B cell (primary cell): ENCODE data around the gene SNCAIP. TPM values are rescaled to one million over a fixed set of nuclear protein-coding genes. Genes with fewer than 3 reads are reported as not detected.

Experiments used
- ATAC-seq: fragments of 200-7000 bp; cut with Tn5 transposase; one replicate; pipeline ENCODE4 v1.10.0; 2021; ENCODE audit warnings: low read depth, mild to moderate bottlenecking, moderate number of reproducible peaks, moderate library complexity
- CTCF ChIA-PET: fragments of 350-600 bp; sonication (Branson Sonifier 250); formaldehyde crosslinking; loops from one replicate; lab custom pipeline; 2021; ENCODE audit warnings: antibody characterized with exemption, inconsistent platforms; lab: Charles Lee
- POLR2A ChIA-PET: fragments of 350-600 bp; sonication (Branson Sonifier 250); formaldehyde crosslinking; loops from one replicate; lab custom pipeline; 2021; ENCODE audit warnings: antibody characterized with exemption; lab: Charles Lee
- DNase-seq: peaks from one replicate; pipeline ENCODE4 v3.0.0; 2013
- H2AFZ ChIP-seq: 2 replicates; pipeline ENCODE4 v1.6.1; 2012; ENCODE audit warnings: mild to moderate bottlenecking, low read depth, low read length; ENCODE audit not compliant: insufficient read depth, poor library complexity, severe bottlenecking
- H3K27ac ChIP-seq, 2 donors: 1 replicate in 1 of 2; 2 replicates in 1 of 2; pipeline ENCODE4 v1.5.1; 2012 to 2013; ENCODE audit warnings: low read length in 2 of 2, mild to moderate bottlenecking in 2 of 2, moderate library complexity in 1 of 2
- H3K27me3 ChIP-seq, 4 experiments: fragments of 200-600 bp in 1 of 4; sonication (generic) in 1 of 4; replicated peaks in 1 of 4; 1 replicate in 2 of 4; 2 replicates in 2 of 4; pipeline versions ENCODE4 v1.6.1 to v1.7.0; 2013 to 2016; ENCODE audit warnings: low read length in 3 of 4, mild to moderate bottlenecking in 2 of 4, mixed read lengths in 1 of 4, moderate library complexity in 1 of 4; ENCODE audit not compliant: insufficient read depth in 4 of 4, control insufficient read depth in 3 of 4; ENCODE audit errors: control extremely low read depth in 1 of 4
- H3K36me3 ChIP-seq, 2 experiments: replicated peaks in 1 of 2; 1 replicate in 1 of 2; 2 replicates in 1 of 2; pipeline versions ENCODE4 v1.6.1 to v1.7.1; 2013; ENCODE audit warnings: low read length in 1 of 2; ENCODE audit not compliant: insufficient read depth in 2 of 2, control insufficient read depth in 1 of 2; ENCODE audit errors: control extremely low read depth in 1 of 2, extremely low read depth in 1 of 2
- H3K4me1 ChIP-seq, 2 donors: fragments of 200-600 bp in 1 of 2; sonication (generic) in 1 of 2; 1 replicate in 1 of 2; 2 replicates in 1 of 2; pipeline versions ENCODE4 v1.5.1 to v1.6.1; 2013 to 2017; ENCODE audit warnings: low read length in 2 of 2; ENCODE audit not compliant: control insufficient read depth in 2 of 2, insufficient read depth in 2 of 2
- H3K4me2 ChIP-seq: replicated peaks from 2 replicates; pipeline ENCODE3; 2012; ENCODE audit warnings: mild to moderate bottlenecking, low read depth, low read length; ENCODE audit not compliant: poor library complexity, severe bottlenecking
- H3K4me3 ChIP-seq, 5 experiments: fragments of 200-600 bp in 1 of 5; sonication (generic) in 1 of 5; 1 replicate in 3 of 5; 2 replicates in 2 of 5; pipeline versions ENCODE4 v1.5.1 to v1.7.0; 2011 to 2016; ENCODE audit warnings: low read length in 4 of 5, mild to moderate bottlenecking in 4 of 5, low read depth in 2 of 5, control low read depth in 1 of 5, moderate library complexity in 1 of 5; ENCODE audit not compliant: insufficient read depth in 1 of 5; ENCODE audit errors: control extremely low read depth in 1 of 5, extremely low read depth in 1 of 5
- H3K79me2 ChIP-seq: fragments of 200-600 bp; sonication (generic); one replicate; pipeline ENCODE4 v1.6.0; 2016; ENCODE audit warnings: low read length; ENCODE audit not compliant: control insufficient read depth, insufficient read depth
- H3K9ac ChIP-seq: fragments of 200-600 bp; sonication (generic); 2 replicates; pipeline ENCODE4 v1.6.1; 2017; ENCODE audit warnings: mild to moderate bottlenecking, low read length, moderate library complexity
- H3K9me3 ChIP-seq, 3 donors: one replicate each; pipeline versions ENCODE4 v1.6.1 to v1.7.1; 2013; ENCODE audit warnings: low read length in 2 of 3; ENCODE audit not compliant: control insufficient read depth in 2 of 3, insufficient read depth in 1 of 3; ENCODE audit errors: control extremely low read depth in 1 of 3
- H4K20me1 ChIP-seq: 2 replicates; pipeline ENCODE4 v1.6.0; 2012; ENCODE audit warnings: mild to moderate bottlenecking, low read length; ENCODE audit not compliant: insufficient read depth, control insufficient read depth, poor library complexity, severe bottlenecking
- H3K27ac Mint-ChIP-seq: one replicate; pipeline ENCODE4 v1.8.0; 2021; ENCODE audit warnings: mixed read lengths
- H3K27me3 Mint-ChIP-seq: one replicate; pipeline ENCODE4 v1.8.0; 2021; ENCODE audit warnings: mixed read lengths
- H3K4me1 Mint-ChIP-seq: one replicate; pipeline ENCODE4 v1.8.0; 2021; ENCODE audit warnings: mixed read lengths
- H3K4me3 Mint-ChIP-seq: one replicate; pipeline ENCODE4 v1.8.0; 2021; ENCODE audit warnings: mixed read lengths
- H3K9me3 Mint-ChIP-seq: one replicate; pipeline ENCODE4 v1.8.0; 2022; ENCODE audit warnings: mixed read lengths; ENCODE audit not compliant: insufficient read depth
- CTCF ChIP-seq: fragments of 200-600 bp; IDR thresholded peaks from one replicate; pipeline ENCODE4 v1.8.0; 2022; ENCODE audit warnings: antibody characterized with exemption, mild to moderate bottlenecking
- EZH2 ChIP-seq: IDR thresholded peaks from 2 replicates; pipeline ENCODE4 v1.6.1; 2012; ENCODE audit warnings: borderline replicate concordance, low read depth, mild to moderate bottlenecking, moderate library complexity, low read length; ENCODE audit not compliant: insufficient read depth, poor library complexity, severe bottlenecking
- WGBS: methylation state at CpG from one replicate; pipeline ENCODE4 v1.1.5; 2013; ENCODE audit warnings: missing lambda C conversion rate; ENCODE audit not compliant: insufficient coverage; 5-methylcytosine and 5-hydroxymethylcytosine counted together
- intact Hi-C: fragments of 100-400 bp; cut with micrococcal nuclease; formaldehyde crosslinking; loops from one replicate; pipeline ENCODE4 v1.10.0; 2022
- polyA plus RNA-seq: library from polyadenylated mRNA; depleted of rRNA; stranded (reverse); fragments of >200 nt; gene quantifications from 2 replicates; pipeline ENCODE4 v1.2.3, GENCODE V29; 2012
- total RNA-seq, 2 donors: library from RNA; stranded (reverse); fragments of 120-200 nt in 1 of 2; gene quantifications; 1 replicate in 1 of 2; 2 replicates in 1 of 2; pipeline versions ENCODE4 v1.2.3 to v1.2.4, GENCODE V29; 2013 to 2022

SNCAIP gene
- total and polyA plus RNA-seq, 2 donors (not counting 1 experiment from before 2014, with no cell fraction given): not detected

- H3K4me1 ChIP-seq: no peaks in the 10 kb centered on the region
- no peaks in the 10 kb centered on the region for H4K20me1 ChIP-seq
- no peak overlapping the region for H3K27ac ChIP-seq
- no peaks in the 10 kb centered on the region for H3K36me3 ChIP-seq
- H3K9me3 ChIP-seq: no peaks in the 10 kb centered on the region
- WGBS: no CpG with 5 or more reads among the region's 2 CpGs
- TF ChIP-seq CTCF (no peak), EZH2 (no peak)
- H3K4me2 ChIP-seq: no peak overlapping the region
- H3K4me3 Mint-ChIP-seq: no peak overlapping the region
- DNase-seq (no peak), ATAC-seq (no peak)
- no peak overlapping the region for H3K9ac ChIP-seq
- H3K4me3 ChIP-seq: no peak overlapping the region
- no peaks in the 10 kb centered on the region for H3K27me3 Mint-ChIP-seq
- intact Hi-C loops: no loop called here
- ChIA-PET CTCF (no interaction called here), POLR2A (no interaction called here)
- no peaks in the 10 kb centered on the region for H3K27me3 ChIP-seq
- no peak overlapping the region for H2AFZ ChIP-seq
- H3K27ac Mint-ChIP-seq: no peak overlapping the region
- no peaks in the 10 kb centered on the region for H3K9me3 Mint-ChIP-seq
- H3K79me2 ChIP-seq: no peaks in the 10 kb centered on the region
- no peaks in the 10 kb centered on the region for H3K4me1 Mint-ChIP-seq
Measured at GRCh38 chr5:122371511-122372151, 59.6 kb downstream of the SNCAIP start.

- no peaks in the 10 kb centered on the region for H3K27me3 Mint-ChIP-seq
- no peak for DNase-seq
- no peak overlapping the region for H3K4me2 ChIP-seq
- H3K9me3 ChIP-seq: no peaks in the 10 kb centered on the region
- H3K27ac ChIP-seq: no peak overlapping the region
- no peaks in the 10 kb centered on the region for H3K36me3 ChIP-seq
- no peak for ATAC-seq
- no peak overlapping the region for H3K4me3 Mint-ChIP-seq
- H3K4me1 Mint-ChIP-seq: no peaks in the 10 kb centered on the region
- H3K27ac Mint-ChIP-seq: no peak overlapping the region
- no peaks in the 10 kb centered on the region for H3K79me2 ChIP-seq
- ChIA-PET CTCF (no interaction called here), POLR2A (no interaction called here)
- no peak for TF ChIP-seq CTCF
- TF ChIP-seq EZH2: no peak
- intact Hi-C loops: no loop called here
- no peaks in the 10 kb centered on the region for H3K9me3 Mint-ChIP-seq
- no peaks in the 10 kb centered on the region for H3K4me1 ChIP-seq
- H3K27me3 ChIP-seq: no peaks in the 10 kb centered on the region
- H2AFZ ChIP-seq: no peak overlapping the region
- H3K9ac ChIP-seq: no peak overlapping the region
- H3K4me3 ChIP-seq: no peak overlapping the region
- no peaks in the 10 kb centered on the region for H4K20me1 ChIP-seq
Measured at GRCh38 chr5:122374110-122374509, 62.1 kb downstream of the SNCAIP start.
